ENCODE data around the gene ZBED3. TPM values are rescaled to one million over a fixed set of nuclear protein-coding genes. Genes with fewer than 3 reads are reported as not detected.

Gene ZBED3
- polyA plus RNA-seq, 1 experiment: 5.0 TPM

- H3K4me3 ChIP-seq (ENCODE audit: low read depth, low read length): no peak overlapping the region; the same call in 1 of the 2 replicates
- no peak for DNase-seq (ENCODE audit: low read depth)
- H3K36me3 ChIP-seq (ENCODE audit: control insufficient read depth, insufficient read depth, low read length): peaks cover 2% of the 10 kb centered on the region; the same call in 1 of the 2 replicates
- H3K27me3 ChIP-seq (ENCODE audit: control insufficient read depth, insufficient read depth, low read length): no peaks in the 10 kb centered on the region
- CTCF ChIA-PET: interaction anchor here (0.6 to 2.6 kb wide), 12 partner anchors 9 to 509 kb away, joined by 3 to 27 read pairs (median 5); partner anchors contain the start of gene ZBED3
- TF ChIP-seq, protein P1, sequence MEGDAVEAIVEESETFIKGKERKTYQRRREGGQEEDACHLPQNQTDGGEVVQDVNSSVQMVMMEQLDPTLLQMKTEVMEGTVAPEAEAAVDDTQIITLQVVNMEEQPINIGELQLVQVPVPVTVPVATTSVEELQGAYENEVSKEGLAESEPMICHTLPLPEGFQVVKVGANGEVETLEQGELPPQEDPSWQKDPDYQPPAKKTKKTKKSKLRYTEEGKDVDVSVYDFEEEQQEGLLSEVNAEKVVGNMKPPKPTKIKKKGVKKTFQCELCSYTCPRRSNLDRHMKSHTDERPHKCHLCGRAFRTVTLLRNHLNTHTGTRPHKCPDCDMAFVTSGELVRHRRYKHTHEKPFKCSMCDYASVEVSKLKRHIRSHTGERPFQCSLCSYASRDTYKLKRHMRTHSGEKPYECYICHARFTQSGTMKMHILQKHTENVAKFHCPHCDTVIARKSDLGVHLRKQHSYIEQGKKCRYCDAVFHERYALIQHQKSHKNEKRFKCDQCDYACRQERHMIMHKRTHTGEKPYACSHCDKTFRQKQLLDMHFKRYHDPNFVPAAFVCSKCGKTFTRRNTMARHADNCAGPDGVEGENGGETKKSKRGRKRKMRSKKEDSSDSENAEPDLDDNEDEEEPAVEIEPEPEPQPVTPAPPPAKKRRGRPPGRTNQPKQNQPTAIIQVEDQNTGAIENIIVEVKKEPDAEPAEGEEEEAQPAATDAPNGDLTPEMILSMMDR (IDR thresholded peaks at IDR 0.05; ENCODE audit: insufficient read depth, low read depth, low read length): no peak
- POLR2A ChIA-PET: no interaction called here
These were observed 9.3 kb downstream of the ZBED3 start for GRCh38 chr5:77077829-77078176.

DNA sequence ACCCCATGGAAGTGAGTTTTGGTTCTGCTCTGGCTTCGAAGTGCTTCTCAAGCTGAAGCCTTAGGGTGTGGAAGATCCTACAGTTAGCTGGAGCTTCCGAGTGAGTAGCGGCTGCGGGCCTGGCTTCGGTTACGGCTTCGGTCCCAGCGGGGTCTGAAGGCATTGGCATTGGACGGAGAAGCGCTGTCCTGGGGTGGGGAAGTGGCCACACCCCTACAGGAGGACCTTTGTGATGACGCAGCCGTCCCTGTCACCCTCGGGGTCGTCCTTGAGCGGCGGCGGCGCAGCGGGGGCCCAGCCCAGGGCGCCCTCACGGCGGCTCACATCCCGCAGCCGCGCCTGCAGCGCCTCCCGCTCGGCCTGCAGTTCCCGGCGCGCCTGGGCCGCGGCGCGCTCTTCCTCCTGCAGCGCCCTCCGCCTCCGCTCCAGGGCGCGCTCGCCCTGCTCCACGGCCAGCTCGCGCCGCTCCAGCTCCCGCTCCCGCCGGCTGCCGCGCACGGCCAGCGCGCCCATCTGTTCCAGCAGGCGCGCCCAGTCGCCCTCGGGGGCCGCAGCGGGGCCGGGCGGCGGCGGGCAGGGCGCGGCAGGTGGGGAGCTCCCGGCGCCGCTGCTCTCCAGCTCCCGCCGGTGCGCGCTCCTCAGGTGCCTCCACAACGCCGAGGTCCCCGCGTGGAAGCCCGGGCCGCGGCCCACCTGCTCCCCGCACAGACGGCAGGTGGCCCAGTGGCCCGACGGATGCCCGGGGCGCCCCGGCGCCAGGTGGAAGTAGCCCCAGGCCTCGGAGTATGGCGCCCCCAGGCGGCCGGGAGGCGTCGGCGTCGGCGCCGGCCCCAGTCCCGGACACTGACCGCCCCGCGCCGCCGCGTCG lies 9.9 kb downstream of the ZBED3 start:
- DNase-seq (ENCODE audit: low read depth): no peak
- peak overlapping the region; percentile 22; the same call in 1 of the 2 replicates for H3K4me3 ChIP-seq (ENCODE audit: low read depth, low read length)
- TF ChIP-seq, protein P1 (IDR thresholded peaks at IDR 0.05; ENCODE audit: insufficient read depth, low read depth, low read length): 0 out of 2 replicates have a peak, but pooled peaks have one; percentile 6
- POLR2A ChIA-PET: no interaction called here
- H3K27me3 ChIP-seq (ENCODE audit: control insufficient read depth, insufficient read depth, low read length): no peaks in the 10 kb centered on the region
- CTCF ChIA-PET: interaction anchor here (0.6 to 2.6 kb wide), 12 partner anchors 10 to 483 kb away, joined by 3 to 27 read pairs (median 5); partner anchors contain the start of genes WDR41 and ZBED3
- peaks cover 2% of the 10 kb centered on the region; the same call in 1 of the 2 replicates for H3K36me3 ChIP-seq (ENCODE audit: control insufficient read depth, insufficient read depth, low read length)

DNA sequence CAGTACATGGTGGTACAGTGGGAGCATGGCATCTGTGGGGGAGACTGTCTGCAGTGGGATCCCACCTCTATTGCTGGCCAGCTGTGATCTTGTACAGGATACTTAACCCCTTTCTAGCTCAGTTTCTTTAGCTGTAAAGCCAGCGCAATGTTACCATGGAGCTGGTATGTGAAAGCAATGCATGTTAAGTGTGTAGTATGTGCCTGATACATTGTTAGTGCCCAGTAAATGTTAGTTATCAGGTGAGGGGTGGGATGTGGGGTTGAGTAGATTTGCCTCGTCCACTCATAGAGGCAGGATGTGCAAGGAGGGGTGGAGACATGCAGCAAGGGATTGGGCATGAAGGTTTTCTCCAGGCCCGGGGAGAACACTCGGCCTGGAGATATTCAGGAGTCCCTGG lies 12.3 kb downstream of the ZBED3 start:
- TF ChIP-seq, protein P1 (IDR thresholded peaks at IDR 0.05; ENCODE audit: insufficient read depth, low read depth, low read length): no peak
- no peaks in the 10 kb centered on the region for H3K27me3 ChIP-seq (ENCODE audit: control insufficient read depth, insufficient read depth, low read length)
- CTCF ChIA-PET: interaction anchor here (1.2 to 1.4 kb wide), 2 partner anchors 10 to 45 kb away, joined by 3 read pairs; partner anchors contain the start of gene AGGF1
- POLR2A ChIA-PET: no interaction called here
- no peak for DNase-seq (ENCODE audit: low read depth)
- no peak overlapping the region for H3K4me3 ChIP-seq (ENCODE audit: low read depth, low read length)
- peaks cover 2% of the 10 kb centered on the region; the same call in 1 of the 2 replicates for H3K36me3 ChIP-seq (ENCODE audit: control insufficient read depth, insufficient read depth, low read length)

- TF ChIP-seq, protein P1 (IDR thresholded peaks at IDR 0.05; ENCODE audit: insufficient read depth, low read depth, low read length): no peak
- CTCF ChIA-PET: interaction anchor here (1.0 to 1.2 kb wide), 2 partner anchors 10 to 11 kb away, joined by 3 read pairs; no protein-coding TSS in a partner anchor
These were observed 13.4 kb downstream of the ZBED3 start for GRCh38 chr5:77073667-77074066.

DNA sequence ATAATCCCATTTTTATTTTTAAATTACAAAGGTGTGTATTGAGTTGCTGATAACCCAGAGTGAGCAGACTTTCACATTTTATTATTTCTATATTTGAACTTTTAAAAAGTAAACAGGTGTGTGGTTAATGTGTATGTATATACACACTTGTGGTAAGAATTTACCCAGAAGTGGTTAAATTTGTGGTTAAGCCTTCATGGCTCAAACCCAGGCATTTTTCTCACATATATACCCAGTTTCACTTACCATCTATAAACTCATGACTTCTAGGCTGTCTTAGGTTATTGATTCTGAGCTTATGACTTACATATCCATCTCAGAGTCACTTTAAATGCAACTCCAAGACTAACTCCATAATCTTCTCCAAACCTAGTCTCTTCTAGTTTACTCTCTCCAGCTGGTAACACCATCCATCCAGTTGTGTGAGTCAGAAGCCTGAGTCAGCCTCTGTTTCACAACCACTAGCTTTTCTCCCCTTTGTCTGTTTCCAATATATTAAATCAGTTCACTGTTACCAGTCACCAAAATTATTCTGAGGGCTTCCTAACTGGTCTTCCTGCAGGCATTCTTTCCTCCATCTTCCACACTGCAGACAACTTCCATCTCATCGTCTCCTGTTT lies 20.2 kb downstream of the ZBED3 start:
- H3K27me3 ChIP-seq (ENCODE audit: control insufficient read depth, insufficient read depth, low read length): no peaks in the 10 kb centered on the region
- POLR2A ChIA-PET: no interaction called here

More at GRCh38 chr5:77073667-77074066, 13.4 kb downstream of the ZBED3 start:
- POLR2A ChIA-PET: no interaction called here
- no peaks in the 10 kb centered on the region for H3K27me3 ChIP-seq (ENCODE audit: control insufficient read depth, insufficient read depth, low read length)
- no peak overlapping the region for H3K4me3 ChIP-seq (ENCODE audit: low read depth, low read length)
- DNase-seq (ENCODE audit: low read depth): no peak
- H3K36me3 ChIP-seq (ENCODE audit: control insufficient read depth, insufficient read depth, low read length): peaks cover 2% of the 10 kb centered on the region; the same call in 1 of the 2 replicates

More for the DNA sequence above, 20.2 kb downstream of the ZBED3 start:
- TF ChIP-seq, protein P1 (IDR thresholded peaks at IDR 0.05; ENCODE audit: insufficient read depth, low read depth, low read length): no peak
- CTCF ChIA-PET: interaction anchor here (0.8 to 2.3 kb wide), 2 partner anchors 10 to 13 kb away, joined by 3 to 13 read pairs; no protein-coding TSS in a partner anchor
- Histone ChIP-seq H3K36me3 (ENCODE audit: control insufficient read depth, insufficient read depth, low read length) (no peaks in the 10 kb centered on the region), H3K4me3 (ENCODE audit: low read depth, low read length) (no peak overlapping the region)
- no peak for DNase-seq (ENCODE audit: low read depth)
